Trophoblast cell (in vitro differentiated cells and primary cell): ENCODE measurements around the gene PTPRO.

ENCODE experiments used
- DNase-seq, 2 donors: peaks; one replicate each; pipeline ENCODE4 v3.0.0-alpha.2; 2016
- H2AFZ ChIP-seq: 2 replicates; pipeline ENCODE4 v1.6.1; 2013; ENCODE audit warnings: low read length, moderate library complexity, mild to moderate bottlenecking; ENCODE audit not compliant: insufficient read depth, poor library complexity
- H2AK5ac ChIP-seq: 2 replicates; pipeline ENCODE4 v1.6.1; 2013; ENCODE audit warnings: mild to moderate bottlenecking, low read length
- H2BK120ac ChIP-seq: 2 replicates; pipeline ENCODE4 v1.6.1; 2013; ENCODE audit warnings: low read length, mild to moderate bottlenecking, moderate library complexity; ENCODE audit not compliant: insufficient read depth, poor library complexity
- H2BK12ac ChIP-seq: 2 replicates; pipeline ENCODE4 v1.6.1; 2013; ENCODE audit warnings: mild to moderate bottlenecking, low read length, moderate library complexity
- H2BK5ac ChIP-seq: 2 replicates; pipeline ENCODE4 v1.6.1; 2013; ENCODE audit warnings: low read length, low read depth, moderate library complexity, mild to moderate bottlenecking; ENCODE audit not compliant: poor library complexity
- H3K14ac ChIP-seq: 2 replicates; pipeline ENCODE4 v1.6.1; 2013; ENCODE audit warnings: mild to moderate bottlenecking, low read length
- H3K18ac ChIP-seq: 2 replicates; pipeline ENCODE4 v1.6.1; 2013; ENCODE audit warnings: mild to moderate bottlenecking, low read length
- H3K23ac ChIP-seq: 2 replicates; pipeline ENCODE4 v1.6.1; 2013; ENCODE audit warnings: low read length
- H3K27ac ChIP-seq: 2 replicates; pipeline ENCODE4 v1.5.1; 2013; ENCODE audit warnings: low read depth, mild to moderate bottlenecking, inconsistent platforms, low read length, moderate library complexity
- H3K27me3 ChIP-seq: 2 replicates; pipeline ENCODE4 v1.6.1; 2013; ENCODE audit warnings: inconsistent platforms, mild to moderate bottlenecking, low read length, moderate library complexity; ENCODE audit not compliant: insufficient read depth
- H3K36me3 ChIP-seq, 2 experiments: 1 replicate in 1 of 2; 2 replicates in 1 of 2; pipeline ENCODE4 v1.6.1; 2013; ENCODE audit warnings: low read length in 2 of 2, mild to moderate bottlenecking in 2 of 2, moderate library complexity in 1 of 2; ENCODE audit not compliant: insufficient read depth in 2 of 2, control insufficient read depth in 1 of 2
- H3K4ac ChIP-seq: 2 replicates; pipeline ENCODE4 v1.6.1; 2013; ENCODE audit warnings: low read depth, mild to moderate bottlenecking, low read length, moderate library complexity
- H3K4me1 ChIP-seq, 2 experiments: 1 replicate in 1 of 2; 2 replicates in 1 of 2; pipeline ENCODE4 v1.6.1; 2013; ENCODE audit warnings: low read length in 2 of 2, mild to moderate bottlenecking in 2 of 2, moderate library complexity in 1 of 2; ENCODE audit not compliant: insufficient read depth in 2 of 2, control insufficient read depth in 1 of 2
- H3K4me2 ChIP-seq: 2 replicates; pipeline ENCODE4 v1.6.1; 2013; ENCODE audit warnings: inconsistent platforms, mild to moderate bottlenecking, low read length, moderate library complexity
- H3K4me3 ChIP-seq: 2 replicates; pipeline ENCODE4 v1.5.1; 2013; ENCODE audit warnings: mild to moderate bottlenecking, low read depth, low read length, inconsistent platforms
- H3K79me1 ChIP-seq: one replicate; pipeline ENCODE4 v1.6.1; 2013; ENCODE audit warnings: low read length
- H3K79me2 ChIP-seq: 2 replicates; pipeline ENCODE4 v1.6.1; 2013; ENCODE audit warnings: low read length, mild to moderate bottlenecking; ENCODE audit not compliant: control insufficient read depth, insufficient read depth, poor library complexity
- H3K9ac ChIP-seq: 2 replicates; pipeline ENCODE4 v1.6.1; 2013; ENCODE audit warnings: mild to moderate bottlenecking, low read length
- H3K9me3 ChIP-seq: 2 replicates; pipeline ENCODE4 v1.6.1; 2013; ENCODE audit warnings: low read depth, mild to moderate bottlenecking, control low read depth, inconsistent platforms, low read length; ENCODE audit not compliant: insufficient read depth
- H4K12ac ChIP-seq: 2 replicates; pipeline ENCODE4 v1.6.1; 2013; ENCODE audit warnings: low read depth, mild to moderate bottlenecking, low read length, moderate library complexity
- H4K8ac ChIP-seq: 2 replicates; pipeline ENCODE4 v1.6.1; 2013; ENCODE audit warnings: low read depth, mild to moderate bottlenecking, low read length, moderate library complexity
- H4K91ac ChIP-seq: one replicate; pipeline ENCODE4 v1.6.1; 2013; ENCODE audit warnings: low read depth, mild to moderate bottlenecking, low read length, moderate library complexity
- WGBS: extraction: QIAGEN DNeasy Blood & Tissue Kit; methylation state at CpG from one replicate; pipeline ENCODE4 v1.1.7; 2013; ENCODE audit warnings: missing lambda C conversion rate; ENCODE audit not compliant: insufficient read length, insufficient coverage; ENCODE audit errors: extremely low coverage; 5-methylcytosine and 5-hydroxymethylcytosine counted together

Gene PTPRO

GRCh38 chr12:15278816-15279658 is 43.3 kb upstream of the PTPRO start:
- Histone ChIP-seq H2BK5ac (no peak overlapping the region), H3K18ac (no peak overlapping the region), H3K4me1 (no peaks in the 10 kb centered on the region), H3K36me3 (no peaks in the 10 kb centered on the region), H2BK120ac (no peak overlapping the region), H3K27me3 (no peaks in the 10 kb centered on the region), H4K12ac (no peak overlapping the region), H3K4ac (no peak overlapping the region), H3K27ac (no peak overlapping the region), H3K9me3 (peaks cover 1% of the 10 kb centered on the region), H3K79me1 (no peaks in the 10 kb centered on the region), H2AK5ac (no peak overlapping the region), H2BK12ac (no peak overlapping the region), H3K9ac (no peak overlapping the region), H3K23ac (no peak overlapping the region), H3K14ac (no peak overlapping the region), H3K79me2 (no peaks in the 10 kb centered on the region), H4K91ac (no peak overlapping the region), H2AFZ (no peak overlapping the region), H3K4me3 (peak overlapping the region; percentile 42), H3K4me2 (no peak overlapping the region), H4K8ac (no peak overlapping the region)
- WGBS, result no CpG with 5 or more reads among the region's 10 CpGs
- DNase-seq, result no peak

GRCh38 chr12:15280930-15281329 is 41.4 kb upstream of the PTPRO start:
- Histone ChIP-seq H4K12ac (no peak overlapping the region), H2AK5ac (no peak overlapping the region), H3K4me1 (no peaks in the 10 kb centered on the region), H3K18ac (no peak overlapping the region), H2BK120ac (no peak overlapping the region), H2AFZ (no peak overlapping the region), H3K27ac (no peak overlapping the region), H3K27me3 (no peaks in the 10 kb centered on the region), H3K4me3 (no peak overlapping the region), H2BK5ac (no peak overlapping the region), H3K4ac (no peak overlapping the region), H3K79me1 (no peaks in the 10 kb centered on the region), H3K9me3 (peaks cover 1% of the 10 kb centered on the region), H4K8ac (no peak overlapping the region), H3K4me2 (no peak overlapping the region), H3K9ac (no peak overlapping the region), H4K91ac (no peak overlapping the region), H3K14ac (no peak overlapping the region), H3K23ac (no peak overlapping the region), H3K36me3 (no peaks in the 10 kb centered on the region), H3K79me2 (no peaks in the 10 kb centered on the region), H2BK12ac (no peak overlapping the region)
- WGBS, result no CpG with 5 or more reads among the region's 2 CpGs
- DNase-seq, result no peak

GRCh38 chr12:15289192-15289591 is 33.1 kb upstream of the PTPRO start:
- Histone ChIP-seq H2AFZ (no peak overlapping the region), H3K36me3 (no peaks in the 10 kb centered on the region), H3K4me2 (no peak overlapping the region), H3K23ac (no peak overlapping the region), H2BK120ac (no peak overlapping the region), H3K79me1 (no peaks in the 10 kb centered on the region), H3K27ac (no peak overlapping the region), H3K4me1 (no peaks in the 10 kb centered on the region), H3K9me3 (no peaks in the 10 kb centered on the region), H3K18ac (no peak overlapping the region), H2BK5ac (no peak overlapping the region), H3K79me2 (no peaks in the 10 kb centered on the region), H4K8ac (no peak overlapping the region), H3K4ac (no peak overlapping the region), H3K4me3 (no peak overlapping the region), H3K14ac (no peak overlapping the region), H2BK12ac (no peak overlapping the region), H4K91ac (no peak overlapping the region), H4K12ac (no peak overlapping the region), H3K9ac (no peak overlapping the region), H2AK5ac (no peak overlapping the region), H3K27me3 (no peaks in the 10 kb centered on the region)
- no peak for DNase-seq
- no CpG with 5 or more reads among the region's 1 CpG for WGBS

GRCh38 chr12:15293731-15294130 is 28.6 kb upstream of the PTPRO start:
- WGBS, result no CpG with 5 or more reads among the region's 3 CpGs
- Histone ChIP-seq H2BK5ac (no peak overlapping the region), H4K8ac (no peak overlapping the region), H3K79me1 (no peaks in the 10 kb centered on the region), H3K9ac (no peak overlapping the region), H3K27me3 (no peaks in the 10 kb centered on the region), H3K18ac (no peak overlapping the region), H3K9me3 (peaks cover 1% of the 10 kb centered on the region), H3K4me1 (no peaks in the 10 kb centered on the region), H3K79me2 (no peaks in the 10 kb centered on the region), H3K4ac (no peak overlapping the region), H3K4me3 (no peak overlapping the region), H3K27ac (no peak overlapping the region), H3K4me2 (no peak overlapping the region), H2AK5ac (no peak overlapping the region), H2BK12ac (no peak overlapping the region), H4K91ac (no peak overlapping the region), H3K36me3 (no peaks in the 10 kb centered on the region), H3K14ac (no peak overlapping the region), H2AFZ (no peak overlapping the region), H2BK120ac (no peak overlapping the region), H3K23ac (no peak overlapping the region), H4K12ac (no peak overlapping the region)
- no peak for DNase-seq
